ENCODE data around the gene CEP164. TPM values are rescaled to one million over a fixed set of nuclear protein-coding genes. Genes with fewer than 3 reads are reported as not detected.

Gene CEP164
- polyA plus RNA-seq, 4 donors, result 18.1 to 43.4 (median 31.2) TPM

DNA sequence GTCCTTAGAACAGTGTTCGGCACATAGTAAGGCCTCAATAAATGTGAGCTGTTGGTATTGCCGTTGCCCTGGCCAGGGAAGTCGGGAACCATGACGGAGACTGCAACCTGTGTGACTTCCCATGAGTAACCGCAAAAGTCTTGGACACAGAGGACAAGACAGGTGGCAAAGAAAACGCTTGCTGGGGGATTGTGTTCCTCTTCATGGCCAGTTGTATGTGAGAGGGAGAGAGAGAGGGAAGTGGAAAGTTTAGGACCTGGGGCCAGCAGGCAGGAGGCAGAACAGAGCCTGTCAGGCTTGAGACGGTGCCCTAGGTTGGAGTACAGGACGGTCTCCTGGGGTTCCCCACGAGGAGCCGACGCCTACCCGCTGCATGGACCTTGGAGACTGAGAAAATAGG is 90.2 kb downstream of the CEP164 start:
- DNase-seq (ENCODE audit: low read depth in 4 of 4, low spot score in 2 of 4), result no peak

DNA sequence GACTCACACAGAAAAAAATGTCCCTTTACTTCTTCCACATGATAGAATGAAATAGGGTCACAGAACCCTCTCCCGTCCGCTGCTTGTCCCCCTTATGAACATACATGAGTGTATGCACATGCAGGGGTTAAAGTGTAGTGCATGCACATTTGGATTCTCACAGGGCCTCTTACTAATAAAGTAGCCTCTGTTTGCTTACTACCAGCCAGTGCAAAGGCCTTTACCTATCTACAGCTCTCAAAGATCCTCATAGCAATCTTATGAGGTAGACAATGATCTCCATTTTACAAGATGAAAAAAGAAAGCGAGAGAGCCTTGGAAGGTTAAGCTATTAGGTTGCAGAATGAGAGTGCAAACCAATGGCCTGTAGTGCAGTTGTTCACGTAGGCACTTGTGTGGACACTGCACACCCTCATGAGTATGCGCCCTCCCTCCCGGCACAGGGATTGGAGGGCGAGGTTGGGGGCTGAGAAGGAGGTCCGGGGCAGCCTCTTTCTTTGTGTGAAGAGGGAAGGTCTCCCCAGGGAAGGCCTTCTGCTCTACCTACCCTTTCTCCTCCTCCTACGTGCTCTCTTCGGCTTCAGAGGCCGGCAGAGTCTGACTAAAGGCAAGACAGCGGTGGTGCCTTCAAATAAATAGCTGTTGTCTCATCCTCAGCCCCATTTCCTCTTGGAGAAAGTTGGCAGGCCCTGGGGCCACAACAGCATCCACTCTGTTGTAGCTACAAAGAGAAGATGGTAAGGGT is 91.3 kb downstream of the CEP164 start:
- DNase-seq (ENCODE audit: low read depth in 4 of 4, low spot score in 2 of 4), result no peak

DNA sequence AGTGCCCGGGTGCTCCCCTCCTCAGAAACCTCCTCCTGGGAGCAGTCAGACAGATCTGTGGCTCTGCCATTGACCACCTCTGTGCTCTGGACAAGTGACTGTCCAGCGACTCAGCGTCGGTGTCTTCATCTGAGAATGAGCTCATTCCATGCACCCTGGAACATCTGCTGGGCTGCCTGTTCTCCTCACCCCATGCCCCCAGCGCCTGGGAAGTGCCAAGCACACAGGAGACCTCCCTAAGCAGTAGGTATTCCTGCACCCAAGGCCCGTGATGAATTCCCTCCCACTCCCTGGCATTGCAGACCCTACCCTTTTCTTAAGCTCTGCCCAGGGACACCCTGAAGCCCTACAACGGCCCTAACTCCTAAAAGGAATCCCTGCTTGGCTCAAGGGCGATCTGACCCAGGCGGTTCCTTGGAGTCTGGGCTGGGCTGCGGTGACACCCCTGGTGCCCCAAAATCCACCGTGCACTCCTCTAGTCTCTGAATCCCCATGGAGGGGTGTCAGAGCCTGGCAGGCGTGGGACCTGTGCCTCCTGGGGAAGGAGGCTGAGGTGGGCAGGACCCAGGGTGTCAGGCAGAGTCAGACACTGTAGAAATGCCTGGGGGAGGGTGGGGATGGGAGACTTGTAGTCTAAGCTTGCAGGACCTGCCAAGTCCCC is 92.0 kb downstream of the CEP164 start:
- no peak for DNase-seq (ENCODE audit: low read depth in 4 of 4, low spot score in 2 of 4)

DNA sequence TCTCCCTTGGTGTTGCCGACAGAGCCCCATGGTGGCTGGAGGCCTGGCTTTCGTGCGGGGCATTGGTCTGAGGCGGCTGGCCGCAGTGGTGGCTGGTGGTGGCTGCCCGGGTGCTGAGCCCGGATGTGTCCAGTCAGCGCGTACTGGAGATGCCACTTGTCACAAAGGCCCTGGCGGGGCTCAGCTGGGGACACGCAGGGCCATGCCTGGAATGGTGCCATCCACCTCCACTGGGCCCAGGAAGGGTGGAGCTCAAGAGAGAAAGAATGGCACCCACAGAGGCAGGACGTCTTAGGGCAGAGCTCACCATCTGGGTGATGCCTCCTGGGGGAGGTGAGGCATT is 92.5 kb downstream of the CEP164 start:
- DNase-seq (ENCODE audit: low read depth in 4 of 4, low spot score in 2 of 4), result no peak

DNA sequence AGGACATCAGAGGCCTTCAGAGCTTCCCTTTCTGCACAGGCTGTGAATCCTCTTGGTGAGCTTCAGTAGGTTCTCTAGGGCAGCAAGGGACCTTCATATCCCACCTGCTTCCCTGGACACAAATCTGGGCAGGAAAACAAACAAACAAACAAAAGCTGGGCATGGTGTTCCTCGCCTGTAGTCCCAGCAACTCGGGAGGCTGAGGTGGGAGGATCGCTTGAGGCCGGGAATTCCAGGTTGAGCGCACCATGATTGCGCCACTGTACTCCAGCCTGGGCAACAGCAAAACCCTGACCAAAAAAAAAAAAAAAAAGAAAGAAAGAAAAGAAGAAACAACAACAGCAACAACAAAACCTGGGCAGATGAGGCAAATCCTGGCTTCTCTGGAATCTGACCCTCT is 92.9 kb downstream of the CEP164 start:
- no peak for DNase-seq (ENCODE audit: low read depth in 4 of 4, low spot score in 2 of 4)

DNA sequence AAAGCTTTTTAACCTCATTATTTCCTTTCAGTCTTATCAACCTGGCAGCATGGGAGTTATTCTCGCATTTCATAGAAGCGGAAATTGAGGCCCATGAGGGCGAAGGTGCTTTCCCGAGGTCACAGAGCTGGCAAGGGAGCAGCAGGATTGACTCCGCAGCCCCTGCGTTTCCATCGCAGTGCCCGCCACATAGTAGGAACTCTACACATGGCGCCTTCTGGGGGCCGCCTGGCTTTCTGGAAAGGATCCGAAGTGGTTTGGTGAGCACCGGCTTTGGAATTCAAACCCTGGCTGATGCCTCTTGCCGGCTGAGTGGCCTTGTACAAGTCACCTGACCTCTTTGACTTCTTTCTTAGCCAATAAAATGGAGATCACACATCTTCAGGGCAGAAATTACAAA is 93.4 kb downstream of the CEP164 start:
- DNase-seq (ENCODE audit: low read depth in 4 of 4, low spot score in 2 of 4), result no peak

DNA sequence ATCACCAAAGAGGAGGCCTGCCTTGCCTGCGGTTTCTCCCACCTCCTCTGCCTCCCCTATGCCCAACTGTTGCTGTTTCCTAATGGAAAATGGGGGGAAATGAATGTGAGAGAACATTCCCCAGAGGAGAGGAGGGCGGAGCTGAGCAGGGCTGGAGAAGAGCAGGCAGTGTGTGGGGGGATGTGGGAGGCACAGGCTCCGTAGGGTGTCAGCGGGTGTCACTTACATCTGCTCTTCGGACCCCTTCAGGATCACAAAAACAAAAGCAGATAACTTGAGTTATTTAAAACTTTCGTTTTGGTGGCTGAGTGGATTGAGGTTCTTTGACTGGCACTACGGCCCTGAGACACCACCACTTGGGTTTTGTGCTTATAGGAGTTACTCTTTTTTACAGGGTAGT is 93.8 kb downstream of the CEP164 start:
- no peak for DNase-seq (ENCODE audit: low read depth in 4 of 4, low spot score in 2 of 4)

DNA sequence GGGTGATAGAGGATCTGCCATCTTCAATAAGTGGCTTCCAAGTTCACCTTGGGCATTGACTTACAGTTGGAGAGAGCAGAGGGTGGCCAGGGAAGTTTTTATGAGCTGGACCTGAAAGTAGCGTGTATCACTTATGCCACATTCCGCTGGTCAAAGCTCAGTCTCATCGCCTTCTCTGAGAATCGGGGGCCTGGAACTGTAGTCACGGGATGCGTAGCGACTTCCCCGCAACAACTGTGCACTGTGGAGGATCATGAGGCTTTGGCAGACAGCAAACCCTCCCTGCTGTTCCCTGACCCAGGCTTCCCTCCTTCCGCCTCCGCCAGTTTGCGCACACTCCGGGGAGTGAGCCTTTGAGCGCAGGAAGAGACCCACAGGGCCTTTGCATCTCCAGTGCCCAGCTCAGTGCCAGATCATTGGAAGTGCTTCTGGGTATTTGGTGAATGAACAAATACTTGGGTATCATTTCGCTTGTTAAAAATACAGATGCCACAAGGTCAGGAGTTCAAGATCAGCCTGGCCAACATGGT is 95.5 kb downstream of the CEP164 start:
- DNase-seq (ENCODE audit: low read depth in 4 of 4, low spot score in 2 of 4), result no peak

DNA sequence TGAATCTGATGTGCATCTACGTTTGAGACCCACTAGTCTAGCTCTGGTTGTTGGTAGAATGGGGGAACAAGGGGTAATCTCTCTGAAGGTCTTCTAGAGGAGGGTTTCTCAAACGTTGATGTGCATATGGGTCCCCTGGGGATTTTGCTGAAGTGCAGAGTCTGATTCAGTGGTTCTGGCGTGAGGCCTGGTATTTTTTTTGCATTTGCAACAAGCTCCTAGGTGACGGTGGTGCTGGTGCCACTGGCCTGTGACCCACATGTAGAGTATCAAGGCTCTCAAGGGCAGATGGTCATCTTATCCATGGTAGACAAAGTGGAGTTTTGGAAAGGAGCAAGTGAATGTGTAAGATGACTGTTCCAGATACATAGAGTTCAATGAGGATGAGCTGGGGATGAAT is 97.1 kb downstream of the CEP164 start:
- no peak for DNase-seq (ENCODE audit: low read depth in 4 of 4, low spot score in 2 of 4)

DNA sequence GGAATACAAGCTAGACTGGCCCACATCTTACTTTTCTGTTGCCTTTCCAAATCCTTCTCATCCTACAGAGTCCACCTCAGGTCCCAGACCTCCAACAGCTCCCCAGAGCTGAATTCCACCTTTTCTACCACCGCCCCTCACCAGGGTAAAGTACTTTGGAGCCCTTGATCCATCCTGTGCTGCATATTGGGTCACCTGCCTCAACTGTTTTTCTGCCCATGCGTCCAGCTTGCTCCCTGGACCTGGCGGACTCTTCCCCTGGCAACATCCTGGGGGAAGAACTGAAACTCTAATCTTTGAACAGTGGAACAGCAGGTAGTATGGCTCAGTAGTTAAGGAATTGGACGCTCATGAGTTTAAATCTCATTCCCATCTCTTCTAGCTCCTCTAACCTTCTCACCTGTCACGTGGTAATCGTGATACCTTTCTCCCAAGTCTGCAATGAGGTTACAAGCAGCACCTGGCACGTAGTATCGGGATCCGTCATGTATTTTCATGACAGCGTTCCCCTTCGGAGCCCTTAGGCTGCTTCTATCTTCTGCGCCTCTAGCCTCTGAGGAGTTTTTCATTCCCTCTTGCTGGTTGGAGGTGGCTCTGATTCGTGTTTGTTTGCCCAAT is 98.1 kb downstream of the CEP164 start:
- no peak for DNase-seq (ENCODE audit: low read depth in 4 of 4, low spot score in 2 of 4)

DNA sequence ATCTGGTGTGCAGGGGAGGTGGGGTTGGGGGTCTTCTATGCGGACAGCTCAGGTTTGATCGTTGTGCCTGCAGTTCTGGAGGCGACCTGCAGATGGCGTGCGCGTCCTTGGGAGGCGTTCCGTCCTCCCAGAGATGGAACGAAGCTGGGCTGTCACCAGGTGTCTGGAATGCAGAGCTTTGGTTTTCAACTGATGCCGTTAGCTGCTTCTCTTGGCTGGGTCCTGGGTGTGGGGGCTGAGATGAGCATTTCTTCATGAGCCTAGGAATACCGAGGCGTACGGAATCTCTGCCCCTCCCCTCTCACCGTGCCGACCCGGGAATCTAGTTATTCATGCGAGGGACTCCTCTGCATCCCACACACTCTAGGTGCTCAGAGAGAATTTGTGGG is 98.6 kb downstream of the CEP164 start:
- peak; percentile 30 to 49 (median 39) for DNase-seq (ENCODE audit: low read depth in 4 of 4, low spot score in 2 of 4)

DNA sequence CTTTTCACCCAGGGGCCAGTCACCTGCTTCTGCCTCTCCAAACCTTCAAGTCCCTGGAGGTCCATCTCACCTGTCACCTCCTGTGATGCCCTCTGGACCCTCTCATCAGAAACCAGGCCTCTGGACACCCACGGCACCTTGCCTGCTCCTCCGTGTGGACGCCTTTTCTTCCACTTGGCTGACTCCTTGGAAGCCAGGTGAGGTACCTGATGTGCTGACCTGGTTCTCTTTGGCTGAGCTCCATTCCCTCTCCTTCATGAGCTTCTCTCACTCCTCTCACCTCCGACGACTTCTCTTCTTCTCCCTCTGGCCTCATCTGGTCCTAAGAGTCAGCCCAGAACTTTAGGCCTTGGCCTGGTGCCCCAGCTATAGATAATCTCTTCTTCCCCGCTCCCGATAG is 99.3 kb downstream of the CEP164 start:
- no peak for DNase-seq (ENCODE audit: low read depth in 4 of 4, low spot score in 2 of 4)

DNA sequence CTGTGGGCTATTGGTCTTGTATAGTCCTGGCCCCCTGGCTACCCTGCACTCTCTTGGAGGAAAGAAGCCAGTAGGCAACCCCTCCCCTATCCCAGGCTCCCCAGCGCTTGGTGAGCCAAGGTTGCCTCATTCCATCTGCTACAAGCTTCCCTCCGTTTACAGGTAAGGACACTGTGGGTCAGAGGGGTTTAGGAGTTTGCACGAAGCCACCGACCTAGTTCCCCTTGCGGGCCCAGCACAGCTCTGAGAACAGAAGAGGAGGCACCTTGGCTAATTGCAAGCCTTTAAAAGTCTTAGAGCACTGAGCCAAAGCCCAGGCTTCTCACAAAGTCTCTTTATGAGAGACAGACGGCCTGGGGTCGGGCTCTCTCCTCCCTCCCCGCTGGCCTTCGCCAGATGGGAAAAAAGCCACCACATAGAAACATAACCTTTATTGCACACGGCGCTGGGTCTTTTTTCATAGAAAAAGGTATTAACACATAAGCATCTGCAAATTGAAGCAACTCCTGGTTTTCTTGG is 99.8 kb downstream of the CEP164 start:
- DNase-seq (ENCODE audit: low read depth in 4 of 4, low spot score in 2 of 4), result no peak

DNA sequence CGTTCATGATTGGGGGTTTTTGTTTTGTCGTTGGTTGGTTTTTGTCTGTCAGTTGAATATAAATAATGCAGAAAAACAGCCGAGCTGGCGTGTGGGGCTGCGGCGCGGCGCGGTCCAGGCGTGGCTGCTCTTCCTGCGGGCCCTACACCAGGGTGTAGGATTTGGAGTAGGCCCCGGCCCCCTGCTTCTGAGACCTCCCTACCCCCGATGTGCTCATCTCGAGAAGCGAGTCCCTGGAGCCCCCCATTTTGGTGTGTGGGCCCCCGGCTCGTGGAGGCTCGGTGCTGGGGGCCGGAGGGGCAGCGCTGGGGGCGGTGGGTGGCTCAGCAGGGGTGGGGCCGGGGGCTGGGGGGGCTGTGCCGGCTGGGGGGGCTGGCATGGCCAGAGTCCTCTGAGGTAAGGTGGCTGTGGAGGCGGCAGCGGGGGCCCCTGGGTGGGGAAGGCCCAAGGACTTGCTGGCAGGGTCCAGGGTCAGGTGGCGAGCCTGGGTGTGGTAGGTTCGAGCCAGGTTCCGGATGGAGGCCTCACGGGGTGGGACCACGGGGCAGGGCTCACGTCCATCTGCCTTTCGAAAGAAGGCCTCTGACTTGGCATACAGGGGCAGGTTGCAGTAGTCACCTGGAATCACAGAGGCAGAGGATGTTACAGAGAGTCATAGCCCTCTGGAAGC is 100.7 kb downstream of the CEP164 start:
- DNase-seq (ENCODE audit: low read depth in 4 of 4, low spot score in 2 of 4), result no peak

DNA sequence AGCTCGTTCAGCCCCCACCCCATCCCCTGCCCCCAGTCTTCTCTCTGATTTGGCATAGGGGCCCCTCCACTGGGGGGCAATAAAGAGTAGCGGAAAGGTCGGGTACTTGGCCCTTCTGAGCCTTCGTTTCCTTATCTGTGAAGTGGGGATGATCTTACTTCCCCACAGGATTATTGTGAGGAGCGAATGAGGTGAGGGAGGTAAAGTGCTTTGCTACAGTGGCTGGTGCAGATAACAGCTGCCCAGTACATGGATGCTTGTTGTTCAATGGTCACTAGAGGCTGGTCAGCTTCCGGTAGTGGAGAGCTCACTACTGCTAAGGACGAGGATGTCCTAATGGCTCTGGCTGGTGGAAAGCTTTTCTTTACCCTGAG is 101.2 kb downstream of the CEP164 start:
- no peak for DNase-seq (ENCODE audit: low read depth in 4 of 4, low spot score in 2 of 4)

DNA sequence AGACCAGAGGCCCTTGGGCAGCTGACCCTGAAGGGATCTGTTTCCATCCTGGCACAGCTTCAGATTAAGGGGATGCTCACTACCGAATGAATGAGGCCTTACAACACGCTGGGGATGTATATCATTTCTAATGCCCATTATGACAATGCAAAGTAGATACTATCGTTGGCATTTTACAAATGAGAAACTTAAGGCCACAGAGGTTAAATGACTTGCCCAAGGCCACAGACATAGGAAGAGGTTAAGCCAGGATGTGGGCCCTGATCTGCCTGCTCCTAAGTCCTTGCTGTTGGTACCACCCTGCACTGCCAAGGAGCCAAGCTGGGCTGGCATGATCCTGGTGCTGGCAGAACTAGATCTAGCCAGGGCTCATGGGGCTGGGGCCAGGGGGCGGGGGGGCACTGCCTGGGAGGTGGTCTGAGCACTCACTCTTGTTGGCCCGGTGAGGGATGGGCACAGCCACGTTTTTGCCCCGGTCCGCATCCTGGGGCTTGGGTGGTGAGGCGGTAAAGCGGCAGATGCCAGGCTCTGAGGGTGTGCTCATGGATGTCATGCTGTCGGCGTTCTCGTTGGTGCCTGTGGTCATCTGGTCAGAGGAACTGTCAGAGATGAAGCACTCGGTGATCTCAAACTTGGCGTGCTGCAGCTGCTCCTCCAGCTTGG is 102.8 kb downstream of the CEP164 start:
- DNase-seq (ENCODE audit: low read depth in 4 of 4, low spot score in 2 of 4), result no peak

DNA sequence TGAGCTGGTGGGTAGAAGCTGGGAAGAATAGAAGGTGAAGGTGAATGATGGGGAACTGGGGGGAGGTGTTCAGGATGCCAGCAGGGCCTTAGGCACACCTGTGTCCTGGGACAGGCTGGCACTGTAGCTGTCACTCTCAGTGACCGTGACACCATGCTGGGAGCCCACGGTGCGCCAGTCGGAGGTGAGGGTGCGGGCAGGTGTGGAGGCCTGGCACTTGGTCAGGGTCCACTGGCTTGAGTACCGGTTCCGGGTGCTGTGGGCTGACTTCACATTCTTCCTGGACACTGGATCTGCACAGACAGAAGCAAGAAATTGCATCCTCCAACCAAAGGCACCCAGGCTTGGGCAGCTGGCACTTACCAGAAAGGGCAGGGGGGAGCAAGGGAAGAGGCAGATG is 103.8 kb downstream of the CEP164 start:
- DNase-seq (ENCODE audit: low read depth in 4 of 4, low spot score in 2 of 4), result no peak

DNA sequence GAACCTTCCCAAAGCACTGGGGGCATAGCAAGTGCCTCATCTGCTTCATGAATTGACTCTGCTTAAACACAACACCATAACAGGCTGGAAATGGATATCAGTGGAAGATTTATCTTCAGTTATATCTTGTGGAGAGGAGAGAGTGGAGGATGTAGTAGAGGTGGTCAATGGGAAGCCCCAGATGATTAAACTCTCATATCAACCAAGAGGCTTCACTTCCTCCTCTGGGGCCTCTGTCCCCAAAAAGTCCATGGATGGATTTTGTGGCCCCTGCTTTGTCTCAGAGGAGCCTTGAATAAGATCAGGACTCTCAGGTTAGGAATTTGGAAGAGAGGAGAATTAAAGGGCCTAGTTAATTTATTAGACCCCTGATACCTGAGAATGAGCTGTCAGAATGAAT is 106.1 kb downstream of the CEP164 start:
- no peak for DNase-seq (ENCODE audit: low read depth in 4 of 4, low spot score in 2 of 4)

DNA sequence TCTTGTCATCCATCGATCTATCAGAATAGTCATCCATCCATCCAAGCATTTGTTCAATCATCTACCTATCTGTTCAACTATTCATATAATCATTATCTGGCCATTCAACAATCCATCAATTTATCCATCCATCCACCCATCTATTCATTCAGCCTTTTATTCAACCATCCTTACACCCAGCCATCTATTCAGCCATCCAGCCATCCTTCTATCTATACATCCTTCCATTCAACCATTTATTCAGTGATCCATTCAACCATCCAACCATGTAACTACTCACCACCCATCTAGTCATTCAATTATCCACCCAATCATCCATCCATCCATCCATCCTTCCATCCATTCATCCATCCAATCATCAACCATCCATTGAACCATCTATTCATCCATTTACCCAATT is 106.8 kb downstream of the CEP164 start:
- DNase-seq (ENCODE audit: low read depth in 4 of 4, low spot score in 2 of 4), result no peak

DNA sequence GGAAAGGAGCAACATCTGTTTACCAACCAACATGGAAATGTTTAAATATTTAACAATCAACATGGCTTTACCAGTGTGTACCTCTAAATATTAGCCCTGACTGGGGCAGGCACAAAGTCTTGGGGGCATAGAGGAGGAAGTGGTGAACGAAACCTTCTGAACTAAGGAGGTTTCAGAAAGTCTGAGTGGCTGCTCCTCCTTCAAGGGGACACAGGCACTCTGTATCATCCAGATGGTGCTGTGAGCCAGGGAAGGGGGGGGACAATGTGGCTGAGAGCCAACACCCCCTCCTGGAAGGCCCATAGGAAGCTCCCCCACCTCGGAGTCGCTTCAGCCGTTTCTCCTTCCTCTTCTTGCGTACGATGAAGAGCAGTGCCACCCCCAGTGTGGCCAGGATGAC is 107.7 kb downstream of the CEP164 start:
- no peak for DNase-seq (ENCODE audit: low read depth in 4 of 4, low spot score in 2 of 4)

Data from left renal cortex interstitium (tissue), 4 donors.